ENCODE results near the gene MIPOL1. TPM values are rescaled to one million over a fixed set of nuclear protein-coding genes. Genes with fewer than 3 reads are reported as not detected.

Gene MIPOL1
- total RNA-seq: 14.8 TPM
- polyA plus RNA-seq (ENCODE audit: insufficient read depth, low read depth, low replicate concordance): 4.4 TPM
- long read RNA-seq, donor 1: 0 reads
- long read RNA-seq, donor 2: 0 reads
- long read RNA-seq, donor 3: 0 reads
- long read RNA-seq, donor 4: 0 reads
- long read RNA-seq, donor 5: 0 reads
- long read RNA-seq, donor 6: 0 reads
- long read RNA-seq, donor 7, partial matches to known transcripts: 0 of 10 reads
- long read RNA-seq, donor 7, other reads (novel, unspliced or antisense): 10 of 10 reads
- long read RNA-seq, donor 8: 0 reads
- long read RNA-seq, donor 9, full-length matches to known transcripts: 2 of 2 reads
- long read RNA-seq, donor 9, partial matches to known transcripts: 0 of 2 reads
- long read RNA-seq, donor 9, other reads (novel, unspliced or antisense): 0 of 2 reads
- long read RNA-seq, donor 10: 0 reads

GRCh38 chr14:37197421-37198272 lies at the start of gene MIPOL1:
Gene MIPOL1 (plus strand): TSS chr14:37197937. CDS start chr14:37247889, 49,952 bp downstream.
- peaks cover 0 to 4% (median 0%) of the 10 kb centered on the region in 3 donors for H3K4me1 ChIP-seq (ENCODE audit: control insufficient read depth in 2 of 3, insufficient read depth in 2 of 3, low read depth in 1 of 3, low read length in 3 of 3)
- peak; percentile 10 for TF ChIP-seq CTCF (IDR thresholded peaks at IDR 0.05; ENCODE audit: borderline replicate concordance, extremely low read depth, insufficient read depth)
- H3K9ac ChIP-seq (ENCODE audit: low read length in 3 of 3): peak within 1 kb of the TSS; percentile 87 to 95 (median 91)
- intact Hi-C loops (cut with DNase I): no loop called here
- H3K4me3 ChIP-seq (ENCODE audit: low read length in 3 of 3): peak within 1 kb of the TSS; percentile 95 to 98 (median 97)
- FAIRE-seq (no peak), DNase-seq (peak; percentile 87 to 95 (median 93))
- H3K27ac ChIP-seq (ENCODE audit: low read depth in 2 of 2, low read length in 2 of 2): peak within 1 kb of the TSS; percentile 84 to 94
- H3K9me3 ChIP-seq (ENCODE audit: control insufficient read depth in 2 of 3, insufficient read depth in 1 of 3, low read length in 3 of 3): no peaks in the 10 kb centered on the region
- H3K36me3 ChIP-seq (ENCODE audit: control insufficient read depth in 2 of 3, insufficient read depth in 3 of 3, low read length in 3 of 3): no peaks in the 10 kb centered on the region
- H3K27me3 ChIP-seq (ENCODE audit: control insufficient read depth, insufficient read depth, low read length): no peaks in the 10 kb centered on the region

GRCh38 chr14:37150414-37150813 lies 47.3 kb upstream of the MIPOL1 start:
- DNase-seq (peak in 2 of 5 donors; percentile 65 to 67), FAIRE-seq (peak; percentile 42)
- Histone ChIP-seq H3K27me3 (ENCODE audit: control insufficient read depth, insufficient read depth, low read length) (no peaks in the 10 kb centered on the region), H3K4me1 (ENCODE audit: control insufficient read depth in 2 of 3, insufficient read depth in 2 of 3, low read depth in 1 of 3, low read length in 3 of 3) (no peaks in the 10 kb centered on the region), H3K9me3 (ENCODE audit: control insufficient read depth in 2 of 3, insufficient read depth in 1 of 3, low read length in 3 of 3) (peaks cover 0 to under 1% (median 0%) of the 10 kb centered on the region in 3 donors), H3K36me3 (ENCODE audit: control insufficient read depth in 2 of 3, insufficient read depth in 3 of 3, low read length in 3 of 3) (no peaks in the 10 kb centered on the region), H3K9ac (ENCODE audit: low read length in 3 of 3) (peak overlapping the region in 1 of 3 donors; percentile 22), H3K27ac (ENCODE audit: low read depth in 2 of 2, low read length in 2 of 2) (no peak overlapping the region), H3K4me3 (ENCODE audit: low read length in 3 of 3) (no peak overlapping the region)
- intact Hi-C loops (cut with DNase I): no loop called here
- peak; percentile 49 for TF ChIP-seq CTCF (IDR thresholded peaks at IDR 0.05; ENCODE audit: borderline replicate concordance, extremely low read depth, insufficient read depth)

- DNase-seq: no peak
- TF ChIP-seq CTCF (IDR thresholded peaks at IDR 0.05; ENCODE audit: borderline replicate concordance, extremely low read depth, insufficient read depth): no peak
- Histone ChIP-seq H3K9me3 (ENCODE audit: control insufficient read depth in 2 of 3, insufficient read depth in 1 of 3, low read length in 3 of 3) (peaks cover 0 to 5% (median 0%) of the 10 kb centered on the region in 3 donors), H3K27me3 (ENCODE audit: control insufficient read depth, insufficient read depth, low read length) (no peaks in the 10 kb centered on the region), H3K27ac (ENCODE audit: low read depth in 2 of 2, low read length in 2 of 2) (no peak overlapping the region), H3K4me1 (ENCODE audit: control insufficient read depth in 2 of 3, insufficient read depth in 2 of 3, low read depth in 1 of 3, low read length in 3 of 3) (no peaks in the 10 kb centered on the region), H3K9ac (ENCODE audit: low read length in 3 of 3) (no peak overlapping the region), H3K36me3 (ENCODE audit: control insufficient read depth in 2 of 3, insufficient read depth in 3 of 3, low read length in 3 of 3) (no peaks in the 10 kb centered on the region), H3K4me3 (ENCODE audit: low read length in 3 of 3) (no peak overlapping the region)
- FAIRE-seq: no peak
- intact Hi-C loops (cut with DNase I): no loop called here
Observed at GRCh38 chr14:37153005-37153404, 44.7 kb upstream of the MIPOL1 start.
